Measurements from ENCODE around the gene PLA2G4B. TPM values are rescaled to one million over a fixed set of nuclear protein-coding genes. Genes with fewer than 3 reads are reported as not detected.

PLA2G4B gene
- total RNA-seq, 1 experiment from 2014 or later, result 3.7 TPM

DNA sequence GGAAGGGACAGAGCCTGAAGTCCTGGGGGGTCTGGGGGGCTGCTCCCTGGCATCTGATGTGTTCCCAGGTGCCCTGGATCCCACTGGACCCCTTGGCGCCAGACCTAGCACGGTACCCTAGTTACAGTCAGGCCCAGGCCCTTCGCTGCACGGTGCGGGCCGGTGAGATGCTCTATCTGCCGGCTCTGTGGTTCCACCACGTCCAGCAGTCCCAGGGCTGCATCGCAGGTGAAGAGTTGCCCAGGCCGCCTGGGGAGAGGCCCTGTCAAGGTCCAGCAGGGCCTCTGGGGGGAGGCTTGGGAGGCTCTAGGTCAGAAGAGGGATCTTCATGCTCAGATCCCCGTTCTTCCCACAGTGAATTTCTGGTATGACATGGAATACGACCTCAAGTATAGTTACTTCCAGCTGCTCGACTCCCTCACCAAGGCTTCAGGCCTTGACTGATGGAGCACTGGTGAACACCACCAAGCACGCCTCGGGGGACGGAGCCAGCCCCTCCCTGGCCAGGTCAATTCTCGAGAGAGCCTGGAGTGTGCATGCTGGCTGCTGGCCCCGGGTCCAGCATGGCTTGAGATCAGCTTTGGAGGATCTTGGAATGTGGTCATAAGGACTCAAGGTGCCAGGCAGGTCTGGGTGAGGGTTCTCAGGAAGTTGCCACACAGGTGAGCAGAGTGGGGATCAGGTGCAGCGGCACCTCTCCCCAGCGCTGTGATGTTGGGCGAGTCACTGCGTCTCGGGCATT is 1.8 kb upstream of the PLA2G4B start:
- Mint-ChIP-seq H3K9me3 (no peaks in the 10 kb centered on the region; a peak in 1 of 5 replicates), H3K27ac (peak overlapping the region in 2 of 3 experiments; percentile 30 to 83; a peak in 2 of 7 replicates), H3K4me1 (no peaks in the 10 kb centered on the region), H3K27me3 (ENCODE audit: low read depth) (no peaks in the 10 kb centered on the region), H3K4me3 (no peak overlapping the region), H3K36me3 (ENCODE audit: insufficient read depth in 1 of 3, low read depth in 3 of 3) (peaks cover 3 to 17% (median 6%) of the 10 kb centered on the region in 3 experiments; a peak in 6 of 7 replicates)
- Histone ChIP-seq H3T11ph (ENCODE audit: low read length) (no peak overlapping the region), H2BK15ac (ENCODE audit: low read depth, low read length) (no peak overlapping the region), H3K27me3 (ENCODE audit: insufficient read depth, low read length) (no peaks in the 10 kb centered on the region), H3K4me1 (ENCODE audit: insufficient read depth, low read length) (no peaks in the 10 kb centered on the region), H2BK120ac (ENCODE audit: low read depth, low read length, poor library complexity, severe bottlenecking) (no peak overlapping the region), H3K23ac (ENCODE audit: insufficient read length, low read depth, low read length) (no peak overlapping the region), H3K14ac (ENCODE audit: insufficient read depth, low read length) (no peak overlapping the region), H3K18ac (ENCODE audit: insufficient read length, low read depth, low read length) (no peak overlapping the region), H2AK5ac (ENCODE audit: insufficient read length, low read length) (no peak overlapping the region), H3K56ac (ENCODE audit: insufficient read length, low read depth, low read length) (no peak overlapping the region), H2BK20ac (ENCODE audit: low read depth, low read length, poor library complexity, severe bottlenecking) (no peak overlapping the region), H4K20me1 (ENCODE audit: control insufficient read depth, insufficient read depth, insufficient read length) (no peaks in the 10 kb centered on the region), H4K5ac (ENCODE audit: insufficient read length, low read depth, low read length) (no peak overlapping the region), H3K27ac (ENCODE audit: insufficient read length, low read depth, low read length) (no peak overlapping the region), H3K23me2 (ENCODE audit: insufficient read length, low read depth, low read length, poor library complexity, severe bottlenecking) (no peaks in the 10 kb centered on the region), H3K9me3 (ENCODE audit: control insufficient read depth, low read depth, low read length) (no peaks in the 10 kb centered on the region), H3K4me2 (ENCODE audit: insufficient read depth, insufficient read length, low read length) (no peak overlapping the region), H2BK12ac (ENCODE audit: insufficient read length, low read depth, low read length) (no peak overlapping the region), H3K4ac (ENCODE audit: low read depth, low read length) (no peak overlapping the region), H4K91ac (ENCODE audit: insufficient read length, low read depth, low read length) (no peak overlapping the region), H2AFZ (ENCODE audit: low read length) (no peak overlapping the region), H4K8ac (replicated peaks; ENCODE audit: insufficient read length, low read depth, low read length) (no peak overlapping the region), H2BK5ac (ENCODE audit: insufficient read length, low read length) (no peak overlapping the region), H3K9ac (ENCODE audit: extremely low read depth, insufficient read length, low read length) (no peak overlapping the region), H3K79me1 (ENCODE audit: insufficient read depth, low read depth, low read length, poor library complexity, severe bottlenecking) (no peaks in the 10 kb centered on the region), H3K79me2 (ENCODE audit: insufficient read depth, low read length) (no peaks in the 10 kb centered on the region)
- TF ChIP-seq, protein P1, sequence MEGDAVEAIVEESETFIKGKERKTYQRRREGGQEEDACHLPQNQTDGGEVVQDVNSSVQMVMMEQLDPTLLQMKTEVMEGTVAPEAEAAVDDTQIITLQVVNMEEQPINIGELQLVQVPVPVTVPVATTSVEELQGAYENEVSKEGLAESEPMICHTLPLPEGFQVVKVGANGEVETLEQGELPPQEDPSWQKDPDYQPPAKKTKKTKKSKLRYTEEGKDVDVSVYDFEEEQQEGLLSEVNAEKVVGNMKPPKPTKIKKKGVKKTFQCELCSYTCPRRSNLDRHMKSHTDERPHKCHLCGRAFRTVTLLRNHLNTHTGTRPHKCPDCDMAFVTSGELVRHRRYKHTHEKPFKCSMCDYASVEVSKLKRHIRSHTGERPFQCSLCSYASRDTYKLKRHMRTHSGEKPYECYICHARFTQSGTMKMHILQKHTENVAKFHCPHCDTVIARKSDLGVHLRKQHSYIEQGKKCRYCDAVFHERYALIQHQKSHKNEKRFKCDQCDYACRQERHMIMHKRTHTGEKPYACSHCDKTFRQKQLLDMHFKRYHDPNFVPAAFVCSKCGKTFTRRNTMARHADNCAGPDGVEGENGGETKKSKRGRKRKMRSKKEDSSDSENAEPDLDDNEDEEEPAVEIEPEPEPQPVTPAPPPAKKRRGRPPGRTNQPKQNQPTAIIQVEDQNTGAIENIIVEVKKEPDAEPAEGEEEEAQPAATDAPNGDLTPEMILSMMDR (conservative IDR thresholded peaks at IDR 0.05), result no peak
- no CpG with 5 or more reads among the region's 23 CpGs for WGBS (ENCODE audit: extremely low coverage, insufficient read length, low lambda C conversion rate)
- DNase-seq, result no peak
